Kidney (tissue), 14 donors: ENCODE results near the gene RPL37A. TPM values are rescaled to one million over a fixed set of nuclear protein-coding genes. Genes with fewer than 3 reads are reported as not detected.

Source experiments
- DNase-seq, 5 donors: peaks; one replicate each; pipeline ENCODE4 v3.0.0-alpha.2; 2013 to 2020
- FAIRE-seq: peaks from 2 replicates; lab custom pipeline; 2012; peaks lifted over from hg19 to GRCh38; lab: Jason Lieb, UNC
- H3K27ac ChIP-seq, 2 donors: one replicate each; pipeline ENCODE4 v1.7.0; 2013; ENCODE audit warnings: low read depth in 2 of 2, low read length in 2 of 2, inconsistent platforms in 1 of 2
- H3K27me3 ChIP-seq: one replicate; pipeline ENCODE4 v1.7.1; 2013; ENCODE audit warnings: low read length, inconsistent platforms; ENCODE audit not compliant: control insufficient read depth, insufficient read depth
- H3K36me3 ChIP-seq, 3 donors: one replicate each; pipeline versions ENCODE4 v1.7.0 to v1.7.1; 2013; ENCODE audit warnings: low read length in 3 of 3, control low read depth in 1 of 3, inconsistent platforms in 1 of 3; ENCODE audit not compliant: insufficient read depth in 3 of 3, control insufficient read depth in 2 of 3
- H3K4me1 ChIP-seq, 3 donors: one replicate each; pipeline versions ENCODE4 v1.7.0 to v1.7.1; 2013; ENCODE audit warnings: low read length in 3 of 3, inconsistent platforms in 1 of 3, low read depth in 1 of 3; ENCODE audit not compliant: control insufficient read depth in 2 of 3, insufficient read depth in 2 of 3
- H3K4me3 ChIP-seq, 3 donors: one replicate each; pipeline versions ENCODE4 v1.7.0 to v1.8.1; 2013; ENCODE audit warnings: low read length in 3 of 3, control low read depth in 1 of 3, inconsistent platforms in 1 of 3
- H3K9ac ChIP-seq, 3 donors: one replicate each; pipeline versions ENCODE4 v1.7.0 to v1.7.1; 2013; ENCODE audit warnings: low read length in 3 of 3, control low read depth in 1 of 3, inconsistent platforms in 1 of 3
- H3K9me3 ChIP-seq, 3 donors: one replicate each; pipeline versions ENCODE4 v1.7.0 to v1.7.1; 2013; ENCODE audit warnings: low read length in 3 of 3, control low read depth in 1 of 3, inconsistent platforms in 1 of 3; ENCODE audit not compliant: control insufficient read depth in 2 of 3, insufficient read depth in 1 of 3
- CTCF ChIP-seq: IDR thresholded peaks from 3 replicates; pipeline ENCODE4 v1.5.1; 2012; ENCODE audit warnings: mild to moderate bottlenecking, moderate library complexity, borderline replicate concordance; ENCODE audit not compliant: insufficient read depth; ENCODE audit errors: extremely low read depth
- intact Hi-C: fragments of 100-400 bp; cut with DNase I; formaldehyde crosslinking; loops from one replicate; pipeline ENCODE4 v1.11.1; 2022
- polyA plus RNA-seq: library from polyadenylated mRNA; stranded (reverse); fragments of 350-450 nt; fragmentation: Illumina TruSeq; extraction: RNeasy Lipid Tissue Mini Kit (QIAGEN cat#74804); gene quantifications from one replicate; pipeline ENCODE4 v1.2.3, GENCODE V29; 2014; ENCODE audit warnings: low read depth, low replicate concordance; ENCODE audit not compliant: insufficient read depth
- total RNA-seq: library from RNA; stranded (reverse); fragmentation: NEBNext Ultra II Directional; extraction: Animal tissue kit (Norgen Biotek cat#: 25700); gene quantifications from one replicate; pipeline ENCODE4 v1.2.1, GENCODE V29; 2021
- donor health status: control.
- donor health status: control.
- donor health status: control.
- donor health status: control.
- donor health status: control.
- donor health status: DM: yes; HTN: yes; CAD: no.
- donor health status: Normal renal cell carcinoma (clear cell type).

Gene RPL37A
- total and polyA plus RNA-seq, 2 donors from 2014 or later, result 1,810 to 4,316 TPM

GRCh38 chr2:216450784-216451183 lies 47.9 kb upstream of the RPL37A start:
- no peak for TF ChIP-seq CTCF
- no peak overlapping the region for H3K9ac ChIP-seq
- FAIRE-seq, result no peak
- no peak overlapping the region for H3K4me3 ChIP-seq
- DNase-seq, result no peak
- H3K27me3 ChIP-seq, result no peaks in the 10 kb centered on the region
- H3K36me3 ChIP-seq, result peaks cover 25 to 62% (median 36%) of the 10 kb centered on the region in 3 donors
- no peaks in the 10 kb centered on the region for H3K4me1 ChIP-seq
- no peaks in the 10 kb centered on the region for H3K9me3 ChIP-seq
- H3K27ac ChIP-seq, result no peak overlapping the region
- intact Hi-C loops, result no loop called here

GRCh38 chr2:216453955-216454614 lies 44.6 kb upstream of the RPL37A start:
- no peak for DNase-seq
- H3K27ac ChIP-seq, result no peak overlapping the region
- no peak for FAIRE-seq
- H3K4me3 ChIP-seq, result no peak overlapping the region
- H3K27me3 ChIP-seq, result no peaks in the 10 kb centered on the region
- H3K9me3 ChIP-seq, result no peaks in the 10 kb centered on the region
- no peak overlapping the region for H3K9ac ChIP-seq
- H3K4me1 ChIP-seq, result no peaks in the 10 kb centered on the region
- H3K36me3 ChIP-seq, result peaks cover 11 to 41% (median 17%) of the 10 kb centered on the region in 3 donors
- TF ChIP-seq CTCF, result no peak
- intact Hi-C loops, result no loop called here

- intact Hi-C loops, result no loop called here
- H3K36me3 ChIP-seq, result no peaks in the 10 kb centered on the region
- no peaks in the 10 kb centered on the region for H3K9me3 ChIP-seq
- FAIRE-seq (no peak), DNase-seq (no peak)
- no peaks in the 10 kb centered on the region for H3K4me1 ChIP-seq
- H3K4me3 ChIP-seq, result no peak overlapping the region
- no peak overlapping the region for H3K9ac ChIP-seq
- TF ChIP-seq CTCF, result no peak
- H3K27me3 ChIP-seq, result no peaks in the 10 kb centered on the region
- no peak overlapping the region for H3K27ac ChIP-seq
Measured at GRCh38 chr2:216463148-216463547, 35.5 kb upstream of the RPL37A start.
